Tibial nerve (tissue), 4 donors: ENCODE data around the gene UBE2L5. TPM values are rescaled to one million over a fixed set of nuclear protein-coding genes. Genes with fewer than 3 reads are reported as not detected.

Source experiments
- DNase-seq, 2 donors: peaks; one replicate each; pipeline ENCODE4 v3.0.0-alpha.2; 2019; ENCODE audit warnings: low spot score in 2 of 2
- H3K27ac ChIP-seq, 4 donors: fragments of 200-600 bp; sonication (generic) in 3 of 4; one replicate each; pipeline ENCODE4 v1.5.1; 2017 to 2019; ENCODE audit warnings: mild to moderate bottlenecking in 1 of 4
- H3K27me3 ChIP-seq, 2 donors: fragments of 200-600 bp; sonication (generic) in 1 of 2; one replicate each; pipeline versions ENCODE4 v1.5.1 to v1.6.0; 2017 to 2019
- H3K36me3 ChIP-seq, 3 donors: fragments of 200-600 bp; sonication (generic); one replicate each; pipeline ENCODE4 v1.5.1; 2018 to 2019
- H3K4me1 ChIP-seq, 4 donors: fragments of 200-600 bp; sonication (generic) in 3 of 4; one replicate each; pipeline ENCODE4 v1.5.1; 2017 to 2019
- H3K4me3 ChIP-seq, 4 donors: fragments of 200-600 bp; sonication (generic) in 3 of 4; one replicate each; pipeline ENCODE4 v1.5.1; 2017 to 2019; ENCODE audit warnings: mild to moderate bottlenecking in 1 of 4, moderate library complexity in 1 of 4
- H3K9me3 ChIP-seq, 4 donors: fragments of 200-600 bp; sonication (generic) in 3 of 4; one replicate each; pipeline ENCODE4 v1.5.1; 2017 to 2019
- CTCF ChIP-seq, 5 experiments: fragments of 200-600 bp in 3 of 5; fragments of 450-650 bp in 2 of 5; sonication (generic) in 3 of 5; IDR thresholded peaks; one replicate each; pipeline ENCODE4 v1.5.1; 2016 to 2019; ENCODE audit warnings: antibody characterized with exemption in 5 of 5, mild to moderate bottlenecking in 3 of 5, moderate library complexity in 2 of 5
- EP300 ChIP-seq, 2 donors: sonication (generic); formaldehyde crosslinking; IDR thresholded peaks; one replicate each; pipeline ENCODE4 v1.6.1; 2017; ENCODE audit warnings: antibody characterized with exemption in 2 of 2, mild to moderate bottlenecking in 1 of 2
- POLR2A ChIP-seq, 2 donors: fragments of 450-650 bp; IDR thresholded peaks; one replicate each; pipeline ENCODE4 v1.6.1; 2017; ENCODE audit warnings: antibody characterized with exemption in 2 of 2, mild to moderate bottlenecking in 2 of 2, moderate library complexity in 2 of 2
- WGBS, 2 donors: methylation state at CpG; one replicate each; pipeline ENCODE4 v1.1.5; 2018; 5-methylcytosine and 5-hydroxymethylcytosine counted together
- total RNA-seq, 4 donors: library from RNA; depleted of rRNA; stranded (reverse); fragments of >200 nt; gene quantifications; one replicate each; pipeline ENCODE4 v1.1.0, GENCODE V29; 2016

Gene UBE2L5
- total RNA-seq, 4 donors from 2014 or later = not detected

GRCh38 chr13:30377312-30377685 is 45.0 kb upstream of the UBE2L5 start:
- Histone ChIP-seq H3K27ac (no peak overlapping the region), H3K9me3 (no peaks in the 10 kb centered on the region), H3K27me3 (no peaks in the 10 kb centered on the region), H3K36me3 (no peaks in the 10 kb centered on the region), H3K4me3 (no peak overlapping the region), H3K4me1 (peaks cover 0 to 4% (median 0%) of the 10 kb centered on the region in 4 donors)
- TF ChIP-seq CTCF (IDR thresholded peaks at IDR 0.05) (no peak), EP300 (IDR thresholded peaks at IDR 0.05) (no peak), POLR2A (IDR thresholded peaks at IDR 0.05) (no peak)
- DNase-seq = no peak
- WGBS, 2 donors = 63 to 67% methylated on average over 2 of the region's 2 CpGs

GRCh38 chr13:30378191-30378590 is 44.1 kb upstream of the UBE2L5 start:
- no peak for TF ChIP-seq EP300 (IDR thresholded peaks at IDR 0.05)
- no peak for TF ChIP-seq CTCF (IDR thresholded peaks at IDR 0.05)
- no peak for TF ChIP-seq POLR2A (IDR thresholded peaks at IDR 0.05)
- WGBS, 2 donors = 94 to 98% methylated on average over 2 of the region's 2 CpGs
- Histone ChIP-seq H3K36me3 (no peaks in the 10 kb centered on the region), H3K27me3 (no peaks in the 10 kb centered on the region), H3K9me3 (no peaks in the 10 kb centered on the region), H3K4me3 (no peak overlapping the region), H3K27ac (no peak overlapping the region), H3K4me1 (no peaks in the 10 kb centered on the region)
- DNase-seq = no peak

GRCh38 chr13:30381049-30381448 is 41.2 kb upstream of the UBE2L5 start:
- H3K9me3 ChIP-seq = no peaks in the 10 kb centered on the region
- WGBS, 2 donors = 84 to 100% methylated on average over 2 of the region's 2 CpGs
- H3K36me3 ChIP-seq = no peaks in the 10 kb centered on the region
- no peaks in the 10 kb centered on the region for H3K27me3 ChIP-seq
- no peaks in the 10 kb centered on the region for H3K4me1 ChIP-seq
- no peak overlapping the region for H3K27ac ChIP-seq
- no peak for DNase-seq
- H3K4me3 ChIP-seq = no peak overlapping the region
- TF ChIP-seq POLR2A (IDR thresholded peaks at IDR 0.05) (no peak), CTCF (IDR thresholded peaks at IDR 0.05) (no peak), EP300 (IDR thresholded peaks at IDR 0.05) (no peak)

- no peak for TF ChIP-seq EP300 (IDR thresholded peaks at IDR 0.05)
- no peak for TF ChIP-seq CTCF (IDR thresholded peaks at IDR 0.05)
- TF ChIP-seq POLR2A (IDR thresholded peaks at IDR 0.05) = no peak
- WGBS, 2 donors = 71 to 85% methylated on average over 6 of the region's 6 CpGs
- DNase-seq = no peak
- no peaks in the 10 kb centered on the region for H3K4me1 ChIP-seq
- H3K27me3 ChIP-seq = no peaks in the 10 kb centered on the region
- no peak overlapping the region for H3K4me3 ChIP-seq
- H3K36me3 ChIP-seq = no peaks in the 10 kb centered on the region
- H3K27ac ChIP-seq = no peak overlapping the region
- H3K9me3 ChIP-seq = no peaks in the 10 kb centered on the region
Observed at GRCh38 chr13:30382836-30383525, 39.3 kb upstream of the UBE2L5 start.

- H3K4me1 ChIP-seq = peaks cover 0 to 16% (median 0%) of the 10 kb centered on the region in 4 donors
- H3K9me3 ChIP-seq = no peaks in the 10 kb centered on the region
- H3K4me3 ChIP-seq = no peak overlapping the region
- peak in 1 of 2 donors; percentile 41 for DNase-seq
- no peaks in the 10 kb centered on the region for H3K36me3 ChIP-seq
- TF ChIP-seq CTCF (IDR thresholded peaks at IDR 0.05) (no peak), EP300 (IDR thresholded peaks at IDR 0.05) (no peak), POLR2A (IDR thresholded peaks at IDR 0.05) (no peak)
- no peaks in the 10 kb centered on the region for H3K27me3 ChIP-seq
- 56 to 64% methylated on average over 15 of the region's 15 CpGs for WGBS, 2 donors
- H3K27ac ChIP-seq = peak overlapping the region in 3 of 4 donors; percentile 24 to 46 (median 45)
Observed at GRCh38 chr13:30388406-30389283, 33.6 kb upstream of the UBE2L5 start.
